Measurements from ENCODE around the gene FKBP5. TPM values are rescaled to one million over a fixed set of nuclear protein-coding genes. Genes with fewer than 3 reads are reported as not detected.

Gene FKBP5
- total and polyA plus RNA-seq, 2 donors (not counting 3 experiments of a cell fraction or from before 2014, with no cell fraction given), result 16.7 to 56.8 TPM

DNA sequence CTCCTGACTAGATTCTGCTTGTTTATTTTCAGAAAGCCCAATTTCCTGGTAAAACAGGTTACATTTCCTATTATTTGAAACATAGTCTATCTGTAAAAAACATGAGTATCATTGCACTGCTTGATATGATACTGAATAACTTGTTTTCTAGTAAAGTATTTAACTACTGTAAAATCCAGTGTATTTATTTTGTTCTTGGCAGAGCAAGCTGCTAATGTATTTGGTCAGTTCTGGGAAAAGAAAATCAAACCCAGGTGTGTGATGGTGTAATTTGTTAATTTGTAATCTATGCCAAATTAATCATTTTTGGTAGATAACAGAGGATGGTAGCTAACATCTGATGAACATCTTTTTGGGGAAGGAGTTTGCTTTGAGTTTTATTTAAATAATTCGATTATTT, 50.8 kb downstream of the FKBP5 start:
- ChIA-PET POLR2A (no interaction called here), CTCF (interaction anchor here (1.0 to 3.3 kb wide), 3 partner anchors 13 to 99 kb away, joined by 4 to 11 read pairs (median 4); no protein-coding TSS in a partner anchor)
- no peaks in the 10 kb centered on the region for H3K9me1 ChIP-seq (replicated peaks; ENCODE audit: control insufficient read depth, extremely low read depth, insufficient read depth, low read length)
- no peak overlapping the region for H3K27ac ChIP-seq (ENCODE audit: insufficient read depth, low read depth, low read length)
- no peak overlapping the region for H3K4me2 ChIP-seq (ENCODE audit: insufficient read depth, low read length)
- peaks cover 5 to 10% of the 10 kb centered on the region in 2 experiments for H3K36me3 ChIP-seq (ENCODE audit: control insufficient read depth in 2 of 2, extremely low read depth in 1 of 2, insufficient read depth in 2 of 2, low read length in 2 of 2)
- dilution Hi-C loops (cut with MboI; ENCODE audit: extremely low pct_ligation_motif_present, low sequenced_read_pairs) (no loop called here), intact Hi-C loops (cut with micrococcal nuclease) (no loop called here)
- DNase-seq (ENCODE audit: low read depth, low spot score), result no peak
- no TSS peak for BruUV-seq (replicated peaks)
- H3K27me3 ChIP-seq (ENCODE audit: control insufficient read depth in 2 of 2, insufficient read depth in 2 of 2, low read length in 2 of 2), result no peaks in the 10 kb centered on the region
- H4K20me1 ChIP-seq (replicated peaks; ENCODE audit: control insufficient read depth, extremely low read depth, insufficient read depth, low read length), result no peaks in the 10 kb centered on the region
- H2AFZ ChIP-seq (ENCODE audit: low read depth, low read length), result no peak overlapping the region
- no peak overlapping the region for H3K9ac ChIP-seq (replicated peaks; ENCODE audit: extremely low read depth, insufficient read depth, low read length)
- H3K4me3 ChIP-seq (replicated peaks in 1 of 3; ENCODE audit: insufficient read depth in 1 of 3, low read depth in 1 of 3, low read length in 3 of 3), result no peak overlapping the region
- H3K79me2 ChIP-seq (ENCODE audit: control insufficient read depth, insufficient read depth, low read length), result no peaks in the 10 kb centered on the region
- no peaks in the 10 kb centered on the region for H3K9me3 ChIP-seq (replicated peaks; ENCODE audit: control insufficient read depth, insufficient read depth, low read length)
- H3K4me1 ChIP-seq (ENCODE audit: control insufficient read depth, extremely low read depth, insufficient read depth, low read length), result no peaks in the 10 kb centered on the region
- no peak for FAIRE-seq
- TF ChIP-seq FOS (IDR thresholded peaks at IDR 0.05; ENCODE audit: borderline replicate concordance, insufficient read depth, low read length) (no peak), POLR2A (IDR thresholded peaks at IDR 0.05; ENCODE audit: low read depth, low read length) (no peak), POLR2AphosphoS5 (IDR thresholded peaks at IDR 0.05; ENCODE audit: insufficient read depth, low read depth, low read length) (no peak), GATA2 (IDR thresholded peaks at IDR 0.05; ENCODE audit: insufficient read depth, insufficient read length, low read depth, low read length) (no peak)

DNA sequence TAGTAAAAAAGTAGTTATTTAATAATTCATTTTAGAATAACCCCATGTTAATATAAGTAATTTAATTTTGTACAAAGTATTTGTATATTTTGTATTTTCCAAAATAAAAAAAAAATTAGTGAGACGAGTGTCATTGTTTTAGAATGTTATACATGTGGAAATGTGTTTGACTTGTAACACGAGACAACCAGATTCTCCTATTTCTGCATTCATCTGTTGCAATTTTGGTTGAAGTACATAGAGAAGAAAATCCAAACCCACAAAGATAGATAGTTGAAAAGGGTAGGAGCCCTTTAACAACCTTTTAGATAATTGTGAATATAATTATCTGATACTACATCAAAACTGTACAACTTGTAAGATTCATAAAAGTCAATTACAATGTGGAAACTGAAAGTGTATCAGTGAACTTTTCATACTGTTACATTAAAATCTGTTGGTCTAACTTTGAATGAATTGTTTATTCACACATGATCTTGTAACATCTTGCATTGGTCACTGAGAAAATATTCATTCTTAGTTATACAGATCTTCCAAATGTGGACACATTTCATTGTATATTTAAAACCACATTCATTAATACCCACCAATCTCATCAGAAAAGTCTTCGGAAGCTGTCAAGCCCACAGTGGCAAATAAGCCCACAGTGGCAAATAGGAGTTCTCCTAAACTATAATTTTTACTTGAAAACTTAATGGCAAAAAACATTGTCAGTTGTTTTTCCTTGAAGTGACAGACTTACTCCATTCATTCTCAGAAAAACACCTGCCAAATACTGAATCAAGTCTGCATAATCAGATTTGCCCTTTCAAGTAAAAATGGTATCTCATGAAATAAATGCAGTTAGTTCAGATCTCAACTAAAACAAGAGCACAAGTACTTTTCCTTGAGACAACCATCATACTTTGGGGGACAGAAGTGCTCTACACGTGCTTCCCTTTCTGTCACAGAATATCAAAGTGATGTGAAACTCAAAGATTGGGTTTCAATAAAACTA, 52.8 kb downstream of the FKBP5 start:
- no peaks in the 10 kb centered on the region for H3K9me3 ChIP-seq (replicated peaks; ENCODE audit: control insufficient read depth, insufficient read depth, low read length)
- intact Hi-C loops (cut with micrococcal nuclease), result no loop called here
- dilution Hi-C loops (cut with MboI; ENCODE audit: extremely low pct_ligation_motif_present, low sequenced_read_pairs), result no loop called here
- ChIA-PET CTCF (interaction anchor here (1.2 to 4.2 kb wide), 2 partner anchors 50 to 101 kb away, joined by 3 to 17 read pairs; partner anchors contain the start of gene ARMC12), POLR2A (no interaction called here)
- no TSS peak for BruUV-seq (replicated peaks)
- peaks cover 5 to 10% of the 10 kb centered on the region in 2 experiments for H3K36me3 ChIP-seq (ENCODE audit: control insufficient read depth in 2 of 2, extremely low read depth in 1 of 2, insufficient read depth in 2 of 2, low read length in 2 of 2)
- H3K9ac ChIP-seq (replicated peaks; ENCODE audit: extremely low read depth, insufficient read depth, low read length), result no peak overlapping the region
- DNase-seq (ENCODE audit: low read depth, low spot score), result no peak
- H3K4me3 ChIP-seq (replicated peaks in 1 of 3; ENCODE audit: insufficient read depth in 1 of 3, low read depth in 1 of 3, low read length in 3 of 3), result no peak overlapping the region
- no peaks in the 10 kb centered on the region for H3K9me1 ChIP-seq (replicated peaks; ENCODE audit: control insufficient read depth, extremely low read depth, insufficient read depth, low read length)
- no peaks in the 10 kb centered on the region for H3K79me2 ChIP-seq (ENCODE audit: control insufficient read depth, insufficient read depth, low read length)
- no peak overlapping the region for H3K4me2 ChIP-seq (ENCODE audit: insufficient read depth, low read length)
- no peak overlapping the region for H2AFZ ChIP-seq (ENCODE audit: low read depth, low read length)
- no peaks in the 10 kb centered on the region for H3K4me1 ChIP-seq (ENCODE audit: control insufficient read depth, extremely low read depth, insufficient read depth, low read length)
- H3K27me3 ChIP-seq (ENCODE audit: control insufficient read depth in 2 of 2, insufficient read depth in 2 of 2, low read length in 2 of 2), result no peaks in the 10 kb centered on the region
- TF ChIP-seq POLR2A (IDR thresholded peaks at IDR 0.05; ENCODE audit: low read depth, low read length), result no peak
- no peak for TF ChIP-seq EZH2 (IDR thresholded peaks at IDR 0.05; ENCODE audit: borderline replicate concordance, low read depth, low read length, severe bottlenecking)
- no peak for TF ChIP-seq MYC (IDR thresholded peaks at IDR 0.05; ENCODE audit: low read depth, low read length)
- no peak for TF ChIP-seq POLR2AphosphoS5 (IDR thresholded peaks at IDR 0.05; ENCODE audit: insufficient read depth, low read depth, low read length)
- TF ChIP-seq GATA2 (IDR thresholded peaks at IDR 0.05; ENCODE audit: insufficient read depth, insufficient read length, low read depth, low read length), result no peak
- TF ChIP-seq, protein P1, sequence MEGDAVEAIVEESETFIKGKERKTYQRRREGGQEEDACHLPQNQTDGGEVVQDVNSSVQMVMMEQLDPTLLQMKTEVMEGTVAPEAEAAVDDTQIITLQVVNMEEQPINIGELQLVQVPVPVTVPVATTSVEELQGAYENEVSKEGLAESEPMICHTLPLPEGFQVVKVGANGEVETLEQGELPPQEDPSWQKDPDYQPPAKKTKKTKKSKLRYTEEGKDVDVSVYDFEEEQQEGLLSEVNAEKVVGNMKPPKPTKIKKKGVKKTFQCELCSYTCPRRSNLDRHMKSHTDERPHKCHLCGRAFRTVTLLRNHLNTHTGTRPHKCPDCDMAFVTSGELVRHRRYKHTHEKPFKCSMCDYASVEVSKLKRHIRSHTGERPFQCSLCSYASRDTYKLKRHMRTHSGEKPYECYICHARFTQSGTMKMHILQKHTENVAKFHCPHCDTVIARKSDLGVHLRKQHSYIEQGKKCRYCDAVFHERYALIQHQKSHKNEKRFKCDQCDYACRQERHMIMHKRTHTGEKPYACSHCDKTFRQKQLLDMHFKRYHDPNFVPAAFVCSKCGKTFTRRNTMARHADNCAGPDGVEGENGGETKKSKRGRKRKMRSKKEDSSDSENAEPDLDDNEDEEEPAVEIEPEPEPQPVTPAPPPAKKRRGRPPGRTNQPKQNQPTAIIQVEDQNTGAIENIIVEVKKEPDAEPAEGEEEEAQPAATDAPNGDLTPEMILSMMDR (IDR thresholded peaks at IDR 0.05; ENCODE audit: extremely low read depth in 1 of 2, insufficient read depth in 1 of 2, low read depth in 1 of 2, low read length in 2 of 2), result no peak
- no peak for TF ChIP-seq FOS (IDR thresholded peaks at IDR 0.05; ENCODE audit: borderline replicate concordance, insufficient read depth, low read length)
- no peak for TF ChIP-seq JUN (IDR thresholded peaks at IDR 0.05; ENCODE audit: borderline replicate concordance, insufficient read depth, insufficient read length, low read depth)
- TF ChIP-seq, protein P2, sequence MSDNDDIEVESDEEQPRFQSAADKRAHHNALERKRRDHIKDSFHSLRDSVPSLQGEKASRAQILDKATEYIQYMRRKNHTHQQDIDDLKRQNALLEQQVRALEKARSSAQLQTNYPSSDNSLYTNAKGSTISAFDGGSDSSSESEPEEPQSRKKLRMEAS (IDR thresholded peaks at IDR 0.05; ENCODE audit: insufficient read depth, insufficient read length), result no peak
- no peak overlapping the region for H3K27ac ChIP-seq (ENCODE audit: insufficient read depth, low read depth, low read length)
- H4K20me1 ChIP-seq (replicated peaks; ENCODE audit: control insufficient read depth, extremely low read depth, insufficient read depth, low read length), result no peaks in the 10 kb centered on the region
- FAIRE-seq, result no peak
